GM12865 (cell line): ENCODE measurements around the gene RPH3AL.

Experiments
- DNase-seq: peaks from one replicate; pipeline ENCODE4 v3.0.0; 2010; ENCODE audit warnings: low read depth
- H3K4me3 ChIP-seq: 2 replicates; pipeline ENCODE4 v1.5.1; 2011; ENCODE audit warnings: mild to moderate bottlenecking, low read depth, low read length, control low read depth
- CTCF ChIP-seq: IDR thresholded peaks from 2 replicates; pipeline ENCODE4 v1.5.1; 2011; ENCODE audit warnings: low read length, control low read depth, low read depth, inconsistent platforms; ENCODE audit not compliant: insufficient read depth; ENCODE audit errors: missing control alignments

RPH3AL gene

GRCh38 chr17:216625-217024 lies 136.0 kb downstream of the RPH3AL start:
- no peak for DNase-seq
- no peak overlapping the region for H3K4me3 ChIP-seq
- no peak for TF ChIP-seq CTCF

- peak overlapping the region; percentile 67 for H3K4me3 ChIP-seq
- peak; percentile 51 for DNase-seq
These were observed 136.8 kb downstream of the RPH3AL start for GRCh38 chr17:215563-216478.

GRCh38 chr17:214881-215331 lies 137.7 kb downstream of the RPH3AL start:
- no peak for DNase-seq
- peak overlapping the region; percentile 67 for H3K4me3 ChIP-seq
- TF ChIP-seq CTCF, result no peak

GRCh38 chr17:213286-214105 lies 139.1 kb downstream of the RPH3AL start:
- TF ChIP-seq CTCF, result no peak
- H3K4me3 ChIP-seq, result no peak overlapping the region
- no peak for DNase-seq

- TF ChIP-seq CTCF, result no peak
- no peak for DNase-seq
- no peak overlapping the region for H3K4me3 ChIP-seq
These were observed 142.2 kb downstream of the RPH3AL start for GRCh38 chr17:210402-210801.

- TF ChIP-seq CTCF, result no peak
- H3K4me3 ChIP-seq, result no peak overlapping the region
- no peak for DNase-seq
These were observed 144.2 kb downstream of the RPH3AL start for GRCh38 chr17:208429-208828.

GRCh38 chr17:207775-208174 lies 144.8 kb downstream of the RPH3AL start:
- no peak for TF ChIP-seq CTCF
- DNase-seq, result no peak
- no peak overlapping the region for H3K4me3 ChIP-seq
